Stimulated activated CD4-positive, alpha-beta T cell treated with anti-CD3 and anti-CD28 coated beads, Interleukin-15, amount 100 ng/mL, for 48 hours (primary cell): ENCODE measurements around the gene USP4.
"Not testable (repeated sequence)": the region's sequence is repeated elsewhere in the genome, so short reads cannot be mapped to it uniquely, and the experiment has no call there.

ENCODE experiments used
- DNase-seq, 2 donors: peaks; one replicate each; pipeline ENCODE4 v3.0.0-alpha.2; 2020; ENCODE audit warnings: low read depth in 2 of 2

The USP4 gene

DNA sequence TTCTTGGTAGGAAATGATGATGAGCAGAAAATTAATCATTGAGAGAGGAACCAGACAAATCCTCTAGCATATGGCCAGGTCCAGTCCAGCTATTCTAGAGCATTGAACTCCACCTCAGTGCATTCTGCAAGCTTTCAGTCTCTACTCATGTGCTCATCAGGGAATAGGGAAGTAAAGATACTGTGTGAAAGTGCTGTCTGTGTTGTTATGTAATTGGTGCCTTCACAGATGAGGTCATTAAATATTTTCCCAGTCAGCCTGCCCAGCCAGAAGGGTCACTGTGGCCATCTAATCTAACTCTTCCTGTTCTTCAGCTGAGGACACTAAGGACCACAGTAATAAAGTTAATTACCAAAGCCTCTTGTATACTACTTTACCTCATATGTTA lies 91.0 kb downstream of the USP4 start:
- DNase-seq, result no peak

DNA sequence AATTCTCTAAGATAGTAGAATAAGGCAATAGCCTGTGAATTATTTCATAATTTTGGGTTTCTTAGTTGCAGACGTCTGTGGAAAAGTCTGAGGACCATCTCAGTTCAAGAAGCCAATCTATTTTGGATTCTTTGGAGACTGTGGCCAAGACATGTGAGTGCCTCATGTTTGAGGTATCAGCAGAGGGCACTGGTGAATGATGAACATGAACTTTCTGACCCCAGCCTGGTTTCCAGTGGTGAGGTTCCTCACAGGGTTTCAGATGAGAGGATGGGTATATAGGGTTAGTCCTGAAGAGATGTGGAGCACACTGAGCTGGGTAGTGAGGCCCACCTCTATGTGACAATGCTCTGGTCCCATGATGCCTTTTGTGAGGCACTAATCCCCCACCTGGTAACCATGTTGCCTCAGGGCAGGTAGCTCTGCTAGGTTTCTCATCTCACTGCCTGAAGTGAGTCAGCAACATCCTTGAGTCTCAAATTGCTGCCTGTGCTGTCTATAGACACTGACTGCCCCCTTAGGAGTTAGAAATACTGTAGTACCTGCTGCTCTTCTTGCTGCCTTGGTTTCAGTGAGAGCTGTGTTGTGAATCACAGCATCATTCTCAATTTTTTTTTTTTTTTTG lies 95.2 kb downstream of the USP4 start:
- no peak for DNase-seq

DNA sequence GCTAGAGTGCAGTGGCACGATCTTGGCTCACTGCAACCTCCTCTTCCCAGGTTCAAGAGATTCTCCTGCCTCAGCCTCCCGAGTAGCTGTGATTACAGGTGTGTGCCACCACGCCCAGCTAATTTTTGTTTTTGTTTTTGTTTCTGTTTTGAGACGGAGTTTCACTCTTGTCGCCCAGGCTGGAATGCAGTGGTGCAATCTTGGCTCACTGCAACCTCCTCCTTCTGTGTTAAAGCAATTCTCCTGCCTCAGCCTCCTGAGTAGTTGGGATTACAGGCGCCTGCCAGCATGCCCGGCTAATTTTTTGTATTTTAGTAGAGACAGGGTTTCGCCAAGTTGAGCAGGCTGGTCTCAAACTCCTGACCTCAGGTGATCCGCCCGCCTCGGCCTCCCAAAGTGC lies 99.8 kb downstream of the USP4 start:
- not testable (repeated sequence) for DNase-seq

DNA sequence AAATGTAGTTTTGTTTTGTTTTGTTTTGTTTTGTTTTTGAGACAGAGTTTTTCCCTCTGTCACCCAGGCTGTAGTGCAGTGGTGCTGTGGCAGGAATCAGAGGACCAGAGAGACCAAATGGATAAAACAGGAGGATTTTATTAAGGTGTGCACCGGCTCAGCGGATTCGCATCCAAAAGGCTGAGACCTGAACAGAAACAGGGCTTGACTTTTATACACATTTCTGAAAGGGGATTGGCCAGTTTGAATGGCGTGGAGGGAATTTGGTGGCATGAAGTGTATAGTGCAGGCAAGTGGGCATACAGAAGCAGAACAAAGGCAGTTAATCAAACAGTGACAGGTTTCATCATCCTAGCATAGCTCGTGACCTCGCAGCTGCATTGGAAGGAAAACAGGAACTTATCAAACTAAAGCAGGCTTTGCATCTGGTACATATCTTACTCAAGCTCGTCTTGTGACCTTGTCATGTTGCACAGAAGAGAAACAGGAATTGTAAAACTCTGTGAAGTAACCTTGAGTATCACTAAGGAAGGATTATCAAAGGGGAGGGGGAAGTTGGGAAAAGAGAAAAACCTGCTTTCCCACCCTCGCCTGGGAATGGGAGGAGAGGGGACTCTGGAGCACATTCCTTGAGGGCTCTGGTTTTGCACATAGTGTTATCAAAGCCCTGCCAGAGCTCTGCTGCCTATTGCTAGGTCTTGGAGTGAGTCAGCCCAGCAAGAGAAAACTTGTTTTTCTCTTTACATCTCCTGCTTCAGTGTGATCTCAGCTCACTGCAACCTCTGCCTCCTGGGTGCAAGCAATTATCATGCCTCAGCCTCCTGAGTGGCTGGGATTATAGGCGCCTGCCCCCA lies 101.4 kb downstream of the USP4 start:
- no peak for DNase-seq

DNA sequence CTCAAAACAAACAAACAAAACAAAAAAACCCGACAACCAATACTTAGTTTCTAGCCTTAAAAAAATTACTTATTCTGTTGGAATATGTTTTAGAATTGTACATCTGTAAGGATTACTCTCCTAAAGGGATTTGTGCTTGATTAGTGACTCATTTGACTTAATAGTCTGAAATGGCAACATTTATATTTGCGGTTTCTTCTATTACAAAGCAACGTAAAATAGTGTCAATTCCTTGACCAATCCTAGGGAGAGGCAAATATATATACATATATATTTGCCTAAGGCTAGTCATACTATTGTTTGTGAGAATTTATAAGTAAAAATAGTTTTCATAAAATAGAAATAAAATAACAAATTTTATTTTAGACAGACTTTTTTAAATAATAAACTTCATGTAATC lies 102.5 kb downstream of the USP4 start:
- DNase-seq, result no peak

DNA sequence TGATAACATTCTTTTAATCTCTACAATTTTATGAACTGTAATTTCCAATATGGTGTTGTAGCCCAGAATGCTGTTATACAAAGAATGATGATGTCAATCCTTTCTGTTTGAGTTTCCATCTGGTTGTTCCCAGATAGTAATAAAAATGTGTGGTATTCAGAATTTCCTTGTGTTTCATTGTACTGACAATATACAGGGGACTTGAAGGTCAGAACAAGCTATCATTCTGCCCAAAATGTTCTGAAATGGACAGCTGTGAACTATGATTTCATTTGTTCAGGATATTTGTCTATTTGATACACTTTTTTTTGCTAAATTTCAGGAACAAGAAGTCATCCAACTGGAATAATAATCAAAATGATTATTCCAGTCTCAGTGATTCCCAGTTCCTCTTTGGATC lies 103.6 kb downstream of the USP4 start:
- no peak for DNase-seq

DNA sequence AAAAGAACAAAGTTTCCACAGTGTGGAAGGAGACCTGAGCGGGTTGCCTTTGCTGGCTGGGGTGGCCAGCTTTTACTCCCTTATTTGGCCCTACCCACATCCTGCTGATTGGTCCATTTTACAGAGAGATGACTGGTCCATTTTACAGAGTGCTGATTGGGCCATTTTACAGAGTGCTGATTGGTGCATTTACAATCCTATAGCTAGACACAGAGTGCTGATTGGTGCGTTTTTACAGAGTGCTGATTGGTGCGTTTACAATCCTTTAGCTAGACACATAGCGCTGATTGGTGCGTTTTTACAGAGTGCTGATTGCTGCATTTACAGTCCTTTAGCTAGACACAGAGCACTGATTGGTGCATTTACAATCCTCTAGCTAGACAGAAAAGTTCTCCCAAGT lies 111.0 kb downstream of the USP4 start:
- not testable (repeated sequence) for DNase-seq
